Measurements from ENCODE around the gene RAD18.

DNA sequence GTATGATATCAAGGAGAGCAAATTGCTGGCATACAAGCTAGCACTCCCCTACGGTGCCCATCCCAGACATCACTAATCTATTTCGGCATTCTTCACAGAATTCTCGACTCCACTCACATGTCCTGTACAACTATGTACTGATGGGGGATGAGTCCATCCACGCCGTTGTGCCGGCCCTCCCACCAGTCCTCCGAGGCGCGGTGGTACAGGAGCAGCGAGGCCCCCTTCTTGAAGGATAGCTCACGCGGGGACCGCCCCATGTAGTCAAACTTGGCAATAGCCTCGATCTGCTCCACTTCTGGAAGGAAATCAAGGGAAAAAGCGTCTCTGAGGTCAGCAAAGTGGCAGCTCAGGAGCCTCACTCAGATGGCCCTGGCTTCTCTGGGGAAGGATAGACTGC is 31.0 kb upstream of the RAD18 start:
- TF ChIP-seq GATA2 (IDR thresholded peaks at IDR 0.05; ENCODE audit: low read depth, low read length), result no peak
- TF ChIP-seq GATA3 (IDR thresholded peaks at IDR 0.05; ENCODE audit: low read depth, low read length), result no peak

Measured in SH-SY5Y (cell line).